GM12878 (cell line): ENCODE results near the gene INF2. TPM values are rescaled to one million over a fixed set of nuclear protein-coding genes. Genes with fewer than 3 reads are reported as not detected.
A peak's percentile ranks its signal among the peaks of the same experiment; 100 is the strongest.

Experiments used
- ATAC-seq: fragments of 200-7000 bp; cut with Tn5 transposase; 3 replicates; pipeline ENCODE4 v1.9.1; 2020; ENCODE audit warnings: mild to moderate bottlenecking, moderate library complexity
- BruUV-seq: library from RNA; stranded (reverse); fragments of 400-500 nt; replicated peaks from 2 replicates; lab custom pipeline; 2021; lab: Mats Ljungman, UMichigan
- CTCF ChIA-PET: fragments of 300-600 bp; sonication (Branson Sonifier 250); formaldehyde crosslinking; extraction: SDS; loops from one replicate; lab custom pipeline; 2021; ENCODE audit warnings: inconsistent platforms; lab: Yijun Ruan, JAX
- POLR2A ChIA-PET: fragments of 350-600 bp; formaldehyde crosslinking; extraction: SDS; loops from one replicate; lab custom pipeline; 2021; ENCODE audit warnings: inconsistent platforms; lab: Charles Lee
- RAD21 ChIA-PET: fragments of 300-600 bp; sonication (Branson Sonifier 250); formaldehyde crosslinking; loops from one replicate; lab custom pipeline; 2023; ENCODE audit warnings: antibody characterized with exemption; ENCODE audit not compliant: unreplicated experiment; lab: Charles Lee
- SMC1A ChIA-PET: fragments of 300-600 bp; sonication (Branson Sonifier 250); formaldehyde crosslinking; loops from one replicate; lab custom pipeline; 2023; ENCODE audit not compliant: unreplicated experiment, uncharacterized antibody; lab: Charles Lee
- DNase-seq: peaks from one replicate; pipeline ENCODE4 v3.0.0-alpha.2; 2011; ENCODE audit warnings: low read depth, low spot score
- FAIRE-seq: peaks from 3 replicates; lab custom pipeline; 2011; peaks lifted over from hg19 to GRCh38; lab: Jason Lieb, UNC
- H2AFZ ChIP-seq: 2 replicates; pipeline ENCODE4 v1.6.0; 2011; ENCODE audit warnings: low read depth, low read length, control low read depth; ENCODE audit not compliant: control insufficient read depth
- H3K27ac ChIP-seq: 2 replicates; pipeline ENCODE4 v1.5.1; 2011; ENCODE audit warnings: control low read depth; ENCODE audit not compliant: control insufficient read depth, insufficient read depth
- H3K27me3 ChIP-seq, 2 experiments: replicated peaks in 1 of 2; 2 replicates each; pipeline versions ENCODE4 v1.6.0 to v1.6.1; 2011; ENCODE audit warnings: low read length in 1 of 2; ENCODE audit not compliant: control insufficient read depth in 2 of 2, insufficient read depth in 2 of 2
- H3K36me3 ChIP-seq, 2 experiments: 2 replicates each; pipeline ENCODE4 v1.5.1; 2011; ENCODE audit warnings: low read length in 1 of 2; ENCODE audit not compliant: control insufficient read depth in 2 of 2, insufficient read depth in 2 of 2
- H3K4me1 ChIP-seq: 2 replicates; pipeline ENCODE4 v1.6.1; 2011; ENCODE audit warnings: mild to moderate bottlenecking, low read length, moderate library complexity, mixed read lengths; ENCODE audit not compliant: control insufficient read depth, insufficient read depth
- H3K4me2 ChIP-seq: 2 replicates; pipeline ENCODE4 v1.6.0; 2011; ENCODE audit warnings: control low read depth; ENCODE audit not compliant: control insufficient read depth, insufficient read depth
- H3K4me3 ChIP-seq: fragments of 200-600 bp; sonication (generic); 2 replicates; pipeline ENCODE4 v1.5.1; 2016
- H3K79me2 ChIP-seq: 2 replicates; pipeline ENCODE4 v1.6.0; 2011; ENCODE audit warnings: low read length; ENCODE audit not compliant: control insufficient read depth, insufficient read depth
- H3K9ac ChIP-seq: 2 replicates; pipeline ENCODE4 v1.8.0; 2011; ENCODE audit warnings: low read length, control low read depth, mixed read lengths; ENCODE audit not compliant: control insufficient read depth, insufficient read depth
- H3K9me3 ChIP-seq: replicated peaks from 3 replicates; pipeline ENCODE4 v1.5.1; 2011; ENCODE audit warnings: mild to moderate bottlenecking, low read length; ENCODE audit not compliant: control insufficient read depth, insufficient read depth
- H4K20me1 ChIP-seq: 2 replicates; pipeline ENCODE4 v1.6.0; 2011; ENCODE audit not compliant: control insufficient read depth, insufficient read depth
- DPF2 ChIP-seq: fragments of 450-650 bp; IDR thresholded peaks from 2 replicates; pipeline ENCODE4 v1.6.1; 2017; ENCODE audit warnings: mild to moderate bottlenecking
- GABPA ChIP-seq: IDR thresholded peaks from 2 replicates; pipeline ENCODE4 v1.6.1; 2014; ENCODE audit warnings: antibody characterized with exemption, low read depth, mild to moderate bottlenecking, inconsistent platforms
- MEF2A ChIP-seq: IDR thresholded peaks from 2 replicates; pipeline ENCODE4 v1.6.1; 2011; ENCODE audit warnings: low read depth, mild to moderate bottlenecking, low read length, moderate library complexity; ENCODE audit not compliant: insufficient read depth
- MYC ChIP-seq: IDR thresholded peaks from 2 replicates; pipeline ENCODE4 v1.6.1; 2011; ENCODE audit warnings: mild to moderate bottlenecking, low read length, moderate library complexity, inconsistent platforms; ENCODE audit not compliant: insufficient read depth, insufficient replicate concordance, insufficient read length, severe bottlenecking
- NFIC ChIP-seq: IDR thresholded peaks from 2 replicates; pipeline ENCODE4 v1.6.1; 2012; ENCODE audit warnings: low read depth, mild to moderate bottlenecking, inconsistent platforms, low read length, moderate library complexity
- SMARCA5 ChIP-seq: fragments of 450-650 bp; IDR thresholded peaks from 2 replicates; pipeline ENCODE4 v1.6.1; 2017; ENCODE audit warnings: mild to moderate bottlenecking
- ZNF384 ChIP-seq: IDR thresholded peaks from 2 replicates; pipeline ENCODE4 v1.6.1; 2012; ENCODE audit warnings: low read depth, mild to moderate bottlenecking, low read length, improper control_type of control experiment, borderline replicate concordance
- whole genome bisulfite sequencing: methylation state at CpG from one replicate; pipeline ENCODE4 v1.1.6; 2016; ENCODE audit warnings: low lambda C conversion rate; ENCODE audit not compliant: insufficient replicate concordance, insufficient coverage; ENCODE audit errors: missing lambda C conversion rate; 5-methylcytosine and 5-hydroxymethylcytosine counted together
- in situ Hi-C: fragments of 300-500 bp; cut with MboI; formaldehyde crosslinking; loops from 9 replicates; pipeline ENCODE4 v1.14.3; 2018; ENCODE audit warnings: mixed read lengths
- intact Hi-C: fragments of 100-400 bp; cut with micrococcal nuclease; formaldehyde crosslinking; loops from one replicate; pipeline ENCODE4 v1.14.2; 2022; ENCODE audit not compliant: unreplicated experiment
- polyA plus RNA-seq, 11 experiments: library from polyadenylated mRNA; depleted of rRNA in 4 of 11; unstranded in 6 of 11; stranded (reverse) in 5 of 11; fragments of >200 nt; fragmentation: Nextera tagmentation in 4 of 11; fragmentation: Illumina TruSeq in 1 of 11; extraction: Ambion mirVana in 4 of 11; extraction: Trizol in 1 of 11; gene quantifications; 1 replicate in 1 of 11; 2 replicates in 10 of 11; pipeline versions ENCODE4 v1.2.1 to v1.2.3, GENCODE V29; 2011 to 2016; ENCODE audit warnings: inconsistent platforms in 2 of 11, missing spikeins in 2 of 11, low read depth in 1 of 11
- total RNA-seq, 4 experiments: library from RNA; depleted of rRNA in 3 of 4; stranded (reverse); fragments of >200 nt in 3 of 4; fragmentation: Illumina TruSeq in 1 of 4; extraction: Trizol in 1 of 4; gene quantifications; 2 replicates each; pipeline versions ENCODE4 v1.2.1 to v1.2.3, GENCODE V29; 2013 to 2021
- TF ChIP-seq, protein P1 (sequence below): fragments of 450-650 bp; IDR thresholded peaks from 2 replicates; pipeline ENCODE4 v1.6.1; 2016; ENCODE audit warnings: mild to moderate bottlenecking, moderate library complexity, borderline replicate concordance
- TF ChIP-seq, protein P2 (sequence below): IDR thresholded peaks from 2 replicates; pipeline ENCODE4 v1.6.1; 2012; ENCODE audit warnings: low read depth, low read length, improper control_type of control experiment
- TF ChIP-seq, protein P3 (sequence below): IDR thresholded peaks from 2 replicates; pipeline ENCODE4 v1.6.1; 2011; ENCODE audit warnings: low read depth, mild to moderate bottlenecking, low read length, moderate library complexity, borderline replicate concordance; ENCODE audit errors: extremely low read depth
- TF ChIP-seq, protein P4 (sequence below): fragments of 450-650 bp; formaldehyde crosslinking; IDR thresholded peaks from 2 replicates; pipeline ENCODE4 v1.5.0; 2022; ENCODE audit warnings: mild to moderate bottlenecking, missing genetic modification characterization

The INF2 gene
- total and polyA plus RNA-seq, 10 of the 15 experiments (the other 5 are each of a cell fraction or from before 2014, with no cell fraction given), result 0.72 to 43.2 (median 8.3) TPM

DNA sequence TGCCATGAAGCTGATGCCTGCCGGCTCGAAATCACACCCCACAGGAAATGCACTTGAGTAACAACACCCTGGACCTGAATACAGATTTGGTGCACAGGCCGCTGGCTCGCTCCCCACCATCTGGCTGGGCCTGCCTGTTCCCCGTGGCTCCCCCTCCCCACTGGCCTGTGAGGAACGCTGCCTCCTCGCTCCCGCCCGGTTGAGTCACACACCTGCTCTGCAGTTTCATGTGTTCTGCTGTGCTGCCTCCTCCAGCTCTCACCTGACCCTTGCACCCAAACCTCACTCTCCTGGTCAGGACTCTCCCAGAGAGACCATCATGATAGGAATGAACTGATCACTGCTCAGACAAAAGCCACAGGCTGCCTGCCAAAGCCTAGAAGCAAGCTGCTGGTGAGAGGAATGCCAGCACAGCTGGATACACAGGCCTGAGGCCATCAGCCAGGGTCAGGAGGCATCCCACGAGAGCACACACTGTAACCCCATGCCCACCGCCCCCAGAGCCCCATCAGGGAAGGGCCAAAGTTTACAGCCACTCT lies 59.8 kb downstream of the INF2 start (continued):
- TF ChIP-seq, protein P1, sequence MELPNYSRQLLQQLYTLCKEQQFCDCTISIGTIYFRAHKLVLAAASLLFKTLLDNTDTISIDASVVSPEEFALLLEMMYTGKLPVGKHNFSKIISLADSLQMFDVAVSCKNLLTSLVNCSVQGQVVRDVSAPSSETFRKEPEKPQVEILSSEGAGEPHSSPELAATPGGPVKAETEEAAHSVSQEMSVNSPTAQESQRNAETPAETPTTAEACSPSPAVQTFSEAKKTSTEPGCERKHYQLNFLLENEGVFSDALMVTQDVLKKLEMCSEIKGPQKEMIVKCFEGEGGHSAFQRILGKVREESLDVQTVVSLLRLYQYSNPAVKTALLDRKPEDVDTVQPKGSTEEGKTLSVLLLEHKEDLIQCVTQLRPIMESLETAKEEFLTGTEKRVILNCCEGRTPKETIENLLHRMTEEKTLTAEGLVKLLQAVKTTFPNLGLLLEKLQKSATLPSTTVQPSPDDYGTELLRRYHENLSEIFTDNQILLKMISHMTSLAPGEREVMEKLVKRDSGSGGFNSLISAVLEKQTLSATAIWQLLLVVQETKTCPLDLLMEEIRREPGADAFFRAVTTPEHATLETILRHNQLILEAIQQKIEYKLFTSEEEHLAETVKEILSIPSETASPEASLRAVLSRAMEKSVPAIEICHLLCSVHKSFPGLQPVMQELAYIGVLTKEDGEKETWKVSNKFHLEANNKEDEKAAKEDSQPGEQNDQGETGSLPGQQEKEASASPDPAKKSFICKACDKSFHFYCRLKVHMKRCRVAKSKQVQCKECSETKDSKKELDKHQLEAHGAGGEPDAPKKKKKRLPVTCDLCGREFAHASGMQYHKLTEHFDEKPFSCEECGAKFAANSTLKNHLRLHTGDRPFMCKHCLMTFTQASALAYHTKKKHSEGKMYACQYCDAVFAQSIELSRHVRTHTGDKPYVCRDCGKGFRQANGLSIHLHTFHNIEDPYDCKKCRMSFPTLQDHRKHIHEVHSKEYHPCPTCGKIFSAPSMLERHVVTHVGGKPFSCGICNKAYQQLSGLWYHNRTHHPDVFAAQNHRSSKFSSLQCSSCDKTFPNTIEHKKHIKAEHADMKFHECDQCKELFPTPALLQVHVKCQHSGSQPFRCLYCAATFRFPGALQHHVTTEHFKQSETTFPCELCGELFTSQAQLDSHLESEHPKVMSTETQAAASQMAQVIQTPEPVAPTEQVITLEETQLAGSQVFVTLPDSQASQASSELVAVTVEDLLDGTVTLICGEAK, result no peak
- TF ChIP-seq NFIC (no peak), SMARCA5 (no peak)
- TF ChIP-seq, all 136 proteins: peak for 0

DNA sequence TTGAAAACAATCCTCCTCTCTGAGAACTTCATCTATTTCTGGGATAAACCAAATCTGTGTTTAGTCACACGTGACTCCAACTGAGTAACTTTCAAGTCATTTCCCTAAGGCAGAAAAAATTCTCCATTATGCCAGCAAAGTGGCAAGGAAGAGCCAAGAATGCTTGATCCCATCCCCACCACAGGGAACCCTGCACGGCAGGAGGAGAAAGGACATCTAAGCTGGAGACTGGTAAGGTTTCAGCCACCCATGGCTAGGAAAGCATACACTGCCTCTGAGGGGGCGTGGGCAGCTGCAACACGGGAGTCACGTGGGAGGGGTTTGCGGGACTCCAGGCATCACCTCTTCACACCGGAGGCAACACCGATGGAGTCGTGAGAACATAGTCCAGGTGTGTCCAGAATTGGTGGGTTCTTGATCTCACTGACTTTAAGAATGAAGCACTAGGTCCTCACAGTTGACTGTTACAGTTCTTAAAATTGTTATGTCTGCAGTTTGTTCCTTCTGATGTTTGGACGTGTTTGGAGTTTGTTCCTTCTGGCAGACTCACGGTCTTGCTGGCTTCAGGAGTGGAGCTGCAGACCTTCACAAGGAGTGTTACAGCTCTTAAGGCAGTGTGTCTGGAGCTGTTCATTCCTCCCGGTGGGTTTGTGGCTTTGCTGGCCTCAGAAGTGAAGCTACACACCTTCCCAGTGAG lies 60.8 kb downstream of the INF2 start:
- POLR2A ChIA-PET, result interaction anchor here (0.6 to 0.9 kb wide), 2 partner anchors 46 to 307 kb away, joined by 4 read pairs; no protein-coding TSS in a partner anchor
- TF ChIP-seq, protein P2, sequence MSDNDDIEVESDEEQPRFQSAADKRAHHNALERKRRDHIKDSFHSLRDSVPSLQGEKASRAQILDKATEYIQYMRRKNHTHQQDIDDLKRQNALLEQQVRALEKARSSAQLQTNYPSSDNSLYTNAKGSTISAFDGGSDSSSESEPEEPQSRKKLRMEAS, result no peak
- TF ChIP-seq DPF2 (no peak), MEF2A (no peak), GABPA (no peak), MYC (no peak), ZNF384 (no peak)
- TF ChIP-seq, protein P3, sequence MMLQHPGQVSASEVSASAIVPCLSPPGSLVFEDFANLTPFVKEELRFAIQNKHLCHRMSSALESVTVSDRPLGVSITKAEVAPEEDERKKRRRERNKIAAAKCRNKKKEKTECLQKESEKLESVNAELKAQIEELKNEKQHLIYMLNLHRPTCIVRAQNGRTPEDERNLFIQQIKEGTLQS, result no peak
- TF ChIP-seq, protein P4, sequence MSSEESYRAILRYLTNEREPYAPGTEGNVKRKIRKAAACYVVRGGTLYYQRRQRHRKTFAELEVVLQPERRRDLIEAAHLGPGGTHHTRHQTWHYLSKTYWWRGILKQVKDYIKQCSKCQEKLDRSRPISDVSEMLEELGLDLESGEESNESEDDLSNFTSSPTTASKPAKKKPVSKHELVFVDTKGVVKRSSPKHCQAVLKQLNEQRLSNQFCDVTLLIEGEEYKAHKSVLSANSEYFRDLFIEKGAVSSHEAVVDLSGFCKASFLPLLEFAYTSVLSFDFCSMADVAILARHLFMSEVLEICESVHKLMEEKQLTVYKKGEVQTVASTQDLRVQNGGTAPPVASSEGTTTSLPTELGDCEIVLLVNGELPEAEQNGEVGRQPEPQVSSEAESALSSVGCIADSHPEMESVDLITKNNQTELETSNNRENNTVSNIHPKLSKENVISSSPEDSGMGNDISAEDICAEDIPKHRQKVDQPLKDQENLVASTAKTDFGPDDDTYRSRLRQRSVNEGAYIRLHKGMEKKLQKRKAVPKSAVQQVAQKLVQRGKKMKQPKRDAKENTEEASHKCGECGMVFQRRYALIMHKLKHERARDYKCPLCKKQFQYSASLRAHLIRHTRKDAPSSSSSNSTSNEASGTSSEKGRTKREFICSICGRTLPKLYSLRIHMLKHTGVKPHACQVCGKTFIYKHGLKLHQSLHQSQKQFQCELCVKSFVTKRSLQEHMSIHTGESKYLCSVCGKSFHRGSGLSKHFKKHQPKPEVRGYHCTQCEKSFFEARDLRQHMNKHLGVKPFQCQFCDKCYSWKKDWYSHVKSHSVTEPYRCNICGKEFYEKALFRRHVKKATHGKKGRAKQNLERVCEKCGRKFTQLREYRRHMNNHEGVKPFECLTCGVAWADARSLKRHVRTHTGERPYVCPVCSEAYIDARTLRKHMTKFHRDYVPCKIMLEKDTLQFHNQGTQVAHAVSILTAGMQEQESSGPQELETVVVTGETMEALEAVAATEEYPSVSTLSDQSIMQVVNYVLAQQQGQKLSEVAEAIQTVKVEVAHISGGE (CRISPR knock-in tag), result no peak

More for the DNA sequence above, 60.8 kb downstream of the INF2 start:
- no peaks in the 10 kb centered on the region for H3K27me3 ChIP-seq
- FAIRE-seq, result no peak
- CTCF ChIA-PET, result interaction anchor here (0.7 to 1.5 kb wide), 6 partner anchors 14 to 155 kb away, joined by 3 to 5 read pairs (median 3); no protein-coding TSS in a partner anchor
- no peaks in the 10 kb centered on the region for H3K36me3 ChIP-seq
- H3K9ac ChIP-seq, result no peak overlapping the region
- no peaks in the 10 kb centered on the region for H4K20me1 ChIP-seq
- intact Hi-C loops (no loop called here), in situ Hi-C loops (no loop called here)
- H3K9me3 ChIP-seq, result no peaks in the 10 kb centered on the region; the same call in 2 of the 3 replicates
- H3K27ac ChIP-seq, result no peak overlapping the region
- peaks cover 23% of the 10 kb centered on the region for H3K79me2 ChIP-seq
- ATAC-seq, result no peak
- no TSS peak for BruUV-seq
- H3K4me2 ChIP-seq, result no peak overlapping the region
- WGBS, result 62% methylated on average over 12 of the region's 12 CpGs
- peak overlapping the region; percentile 13; the same call in 1 of the 2 replicates for H2AFZ ChIP-seq
- SMC1A ChIA-PET, result interaction anchor here (1.3 kb wide), 1 partner anchor 66 kb away, joined by 3 read pairs; no protein-coding TSS in a partner anchor
- RAD21 ChIA-PET, result no interaction called here
- peaks cover 19% of the 10 kb centered on the region for H3K4me1 ChIP-seq
- H3K4me3 ChIP-seq, result no peak overlapping the region
- no peak for DNase-seq
